GM23248 (cell line): ENCODE data around the gene GCN1.

Source experiments
- EZH2 ChIP-seq: fragments of 200-600 bp; sonication (generic); IDR thresholded peaks from 2 replicates; pipeline ENCODE4 v1.6.1; 2018; ENCODE audit warnings: antibody characterized with exemption, mild to moderate bottlenecking; ENCODE audit not compliant: insufficient read depth, poor library complexity, severe bottlenecking
- EZH2phosphoT487 ChIP-seq: fragments of 200-600 bp; sonication (generic); IDR thresholded peaks from 2 replicates; pipeline ENCODE4 v1.6.1; 2018; ENCODE audit warnings: antibody characterized with exemption, moderate library complexity, mild to moderate bottlenecking, low read depth; ENCODE audit not compliant: insufficient read depth

DNA sequence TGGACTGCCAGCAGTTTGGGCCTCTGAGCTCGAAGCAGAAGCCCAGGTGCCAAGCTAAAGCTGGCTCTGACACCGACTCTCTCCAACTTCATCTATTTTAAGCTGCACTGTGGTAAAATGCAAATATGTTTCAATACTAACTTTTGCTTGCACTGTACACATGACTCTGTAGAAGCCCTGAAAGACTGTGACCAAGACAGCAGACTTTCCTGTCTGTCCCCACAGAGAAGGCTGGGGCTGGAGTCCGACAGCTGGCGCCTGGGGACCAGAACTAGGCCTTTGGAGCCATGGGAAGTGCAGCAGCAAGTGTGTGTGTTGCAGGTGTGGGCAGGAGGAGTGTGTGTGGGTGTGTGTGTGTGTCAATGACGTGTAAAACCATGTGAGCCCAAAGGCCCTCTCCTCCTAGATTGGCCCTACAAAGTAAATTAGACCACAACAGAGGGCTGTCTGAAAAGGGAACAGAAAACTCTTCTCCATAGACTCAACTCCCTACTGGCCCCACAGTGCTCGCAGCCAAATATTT lies 61.6 kb downstream of the GCN1 start:
- TF ChIP-seq EZH2phosphoT487 (no peak), EZH2 (no peak)
